Spleen (tissue), 7 donors: Measurements from ENCODE around the gene PDE4D.

ENCODE experiments used
- CTCF ChIP-seq, 11 experiments: fragments of 200-600 bp in 7 of 11; fragments of 450-650 bp in 4 of 11; sonication (generic) in 4 of 11; IDR thresholded peaks in 8 of 11; conservative IDR thresholded peaks in 3 of 11; 1 replicate in 7 of 11; 2 replicates in 4 of 11; pipeline versions ENCODE4 v1.4.0 to v1.8.0; 2016 to 2021; ENCODE audit warnings: antibody characterized with exemption in 11 of 11, inconsistent platforms in 4 of 11, mild to moderate bottlenecking in 1 of 11
- POLR2A ChIP-seq, 3 donors: fragments of 450-650 bp; IDR thresholded peaks; one replicate each; pipeline ENCODE4 v1.5.1; 2017; ENCODE audit warnings: antibody characterized with exemption in 3 of 3, mild to moderate bottlenecking in 1 of 3
- POLR2AphosphoS5 ChIP-seq, 3 donors: sonication (generic); formaldehyde crosslinking; IDR thresholded peaks; one replicate each; pipeline ENCODE4 v1.5.1; 2017; ENCODE audit warnings: antibody characterized with exemption in 3 of 3
- donor health status: DM: no; HTN: no; CAD: no; lungs with moderate emphysema.
- donor health status: DM: no; HTN: no; CAD: no.
- donor health status: DM: no; HTN: no; CAD: no.

DNA sequence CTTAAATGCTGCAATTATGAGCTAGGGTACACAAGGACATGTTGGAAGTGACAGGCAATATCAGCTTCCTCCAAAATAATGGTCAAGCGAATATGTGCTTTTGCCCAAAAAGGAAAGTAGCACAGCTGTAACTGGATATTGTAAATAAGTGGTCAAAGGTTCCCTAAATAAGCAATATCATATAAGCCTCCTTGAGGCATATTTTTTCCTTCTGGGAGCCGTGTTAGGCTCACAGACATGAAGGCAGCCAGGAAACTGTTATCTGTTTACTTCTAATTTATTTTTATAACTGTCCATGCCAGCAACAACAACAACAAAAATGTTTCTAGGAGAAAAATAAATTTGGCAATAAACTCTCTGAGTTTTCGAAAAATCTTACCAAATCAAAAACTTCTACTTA is 648.3 kb downstream of the PDE4D start:
- TF ChIP-seq CTCF (IDR thresholded peaks at IDR 0.05 in 8 of 11, conservative IDR thresholded peaks at IDR 0.05 in 3 of 11): no peak
- no peak for TF ChIP-seq POLR2AphosphoS5 (IDR thresholded peaks at IDR 0.05)
- no peak for TF ChIP-seq POLR2A (IDR thresholded peaks at IDR 0.05)
